H4 (cell line): Measurements from ENCODE around the gene GDPD2. TPM values are rescaled to one million over a fixed set of nuclear protein-coding genes. Genes with fewer than 3 reads are reported as not detected.
"Not testable (repeated sequence)": the region's sequence is repeated elsewhere in the genome, so short reads cannot be mapped to it uniquely, and the experiment has no call there.

ENCODE experiments used
- DNase-seq: peaks from one replicate; pipeline ENCODE4 v3.0.0-alpha.2; 2015; ENCODE audit warnings: low spot score
- total RNA-seq: library from RNA; depleted of rRNA; stranded (reverse); fragments of >200 nt; shearing (Covaris generic); gene quantifications from 2 replicates; pipeline ENCODE4 v1.2.3, GENCODE V29; 2014; rRNA removed

GDPD2 gene, protein sequence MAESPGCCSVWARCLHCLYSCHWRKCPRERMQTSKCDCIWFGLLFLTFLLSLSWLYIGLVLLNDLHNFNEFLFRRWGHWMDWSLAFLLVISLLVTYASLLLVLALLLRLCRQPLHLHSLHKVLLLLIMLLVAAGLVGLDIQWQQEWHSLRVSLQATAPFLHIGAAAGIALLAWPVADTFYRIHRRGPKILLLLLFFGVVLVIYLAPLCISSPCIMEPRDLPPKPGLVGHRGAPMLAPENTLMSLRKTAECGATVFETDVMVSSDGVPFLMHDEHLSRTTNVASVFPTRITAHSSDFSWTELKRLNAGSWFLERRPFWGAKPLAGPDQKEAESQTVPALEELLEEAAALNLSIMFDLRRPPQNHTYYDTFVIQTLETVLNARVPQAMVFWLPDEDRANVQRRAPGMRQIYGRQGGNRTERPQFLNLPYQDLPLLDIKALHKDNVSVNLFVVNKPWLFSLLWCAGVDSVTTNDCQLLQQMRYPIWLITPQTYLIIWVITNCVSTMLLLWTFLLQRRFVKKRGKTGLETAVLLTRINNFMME
- total RNA-seq = not detected in 2 replicates

DNA sequence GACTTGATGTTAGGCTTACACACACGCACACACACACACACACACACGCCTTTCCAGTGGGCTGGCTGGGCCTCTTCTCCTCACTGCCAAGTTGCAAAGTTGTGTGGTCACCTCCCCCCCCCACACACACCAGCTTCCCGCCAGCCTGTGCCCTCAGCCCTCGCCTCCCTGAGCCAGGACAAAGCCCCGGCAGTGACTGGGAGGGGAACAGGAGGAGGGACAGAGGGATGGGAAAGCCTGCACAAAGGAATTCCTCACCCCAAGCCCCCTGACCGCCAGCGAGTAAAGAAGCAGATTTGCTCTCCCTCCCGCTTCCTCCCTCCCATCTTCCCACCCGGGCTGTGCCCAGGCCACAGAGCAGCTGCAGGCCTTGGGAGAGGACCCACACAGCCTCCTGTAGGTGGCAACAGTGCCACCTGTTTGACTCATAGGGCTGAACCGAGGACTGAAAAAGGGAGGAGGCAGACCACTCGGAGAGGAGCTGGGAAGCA lies at the start of gene GDPD2:
TSS of gene GDPD2 (plus strand) at position 464 of the 491 bp plus-strand sequence. CDS start 1,671 bp downstream, outside the sequence.
- peak; percentile 25 for DNase-seq

DNA sequence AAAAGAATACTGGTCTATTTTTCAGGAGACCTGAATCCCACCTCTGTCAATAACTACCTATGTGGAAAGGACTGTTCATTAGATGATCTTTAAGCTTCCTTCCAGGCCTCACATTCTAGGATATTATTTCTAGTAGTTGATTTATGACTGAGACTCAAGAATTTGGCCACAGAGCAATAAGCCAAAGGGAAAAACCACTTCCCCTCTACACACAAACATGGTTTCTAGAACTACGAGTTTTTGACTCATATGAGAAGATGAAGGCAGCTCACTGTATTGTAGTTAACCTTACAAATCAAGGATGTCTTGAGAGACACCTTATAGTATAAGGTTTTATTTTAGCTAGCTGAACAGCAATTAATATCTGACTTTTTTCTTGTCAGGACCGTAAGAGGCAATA lies 36.9 kb upstream of the GDPD2 start:
- DNase-seq = no peak

DNA sequence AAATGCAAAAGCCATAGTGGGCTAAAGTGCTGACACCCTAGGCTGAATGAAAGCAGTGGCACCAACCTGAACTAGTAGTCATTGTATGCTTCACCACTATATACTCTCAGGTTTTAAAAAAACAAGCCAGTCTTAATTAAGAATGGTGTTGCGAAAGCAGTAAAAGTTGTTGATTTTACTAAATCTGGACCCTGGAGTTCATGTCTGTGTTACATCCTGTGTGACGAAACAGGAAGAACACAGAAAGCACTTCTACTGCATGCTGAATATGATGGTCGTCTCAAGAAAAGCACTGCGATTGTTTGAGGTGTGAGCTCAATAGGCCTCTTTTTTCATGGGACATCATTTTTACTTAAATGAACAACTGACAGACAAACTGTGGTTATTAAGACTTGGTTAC lies 24.2 kb upstream of the GDPD2 start:
- DNase-seq = no peak

DNA sequence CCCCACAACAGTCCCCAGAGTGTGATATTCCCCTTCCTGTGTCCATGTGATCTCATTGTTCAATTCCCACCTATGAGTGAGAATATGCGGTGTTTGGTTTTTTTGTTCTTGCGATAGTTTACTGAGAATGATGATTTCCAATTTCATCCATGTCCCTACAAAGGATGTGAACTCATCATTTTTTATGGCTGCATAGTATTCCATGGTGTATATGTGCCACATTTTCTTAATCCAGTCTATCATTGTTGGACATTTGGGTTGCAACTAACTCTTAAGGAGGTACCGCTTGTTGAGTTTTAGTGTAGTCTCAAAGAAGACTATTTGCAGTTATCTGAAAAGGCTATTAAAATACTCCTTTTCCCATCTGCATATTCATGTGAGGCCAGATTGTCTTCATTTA lies 22.9 kb upstream of the GDPD2 start:
- not testable (repeated sequence) for DNase-seq

DNA sequence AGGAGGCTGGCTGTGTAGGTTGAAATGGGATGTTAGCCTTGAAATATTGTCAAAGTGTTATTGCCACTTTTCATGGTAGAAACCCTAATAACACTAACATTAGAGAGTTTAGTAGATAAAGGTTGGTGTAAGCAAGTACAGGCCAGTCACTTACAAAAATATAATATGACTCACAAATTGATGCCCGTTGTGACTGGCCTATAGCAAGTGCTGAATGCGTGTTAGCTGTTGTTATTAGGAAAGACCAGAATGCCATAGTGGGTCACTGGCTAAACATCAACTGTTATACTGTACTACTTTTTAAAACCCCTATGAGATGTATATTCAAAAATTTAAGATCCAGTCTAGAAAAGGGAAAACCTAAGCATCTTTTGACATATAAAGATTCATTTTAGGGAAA lies 20.4 kb upstream of the GDPD2 start:
- no peak for DNase-seq

DNA sequence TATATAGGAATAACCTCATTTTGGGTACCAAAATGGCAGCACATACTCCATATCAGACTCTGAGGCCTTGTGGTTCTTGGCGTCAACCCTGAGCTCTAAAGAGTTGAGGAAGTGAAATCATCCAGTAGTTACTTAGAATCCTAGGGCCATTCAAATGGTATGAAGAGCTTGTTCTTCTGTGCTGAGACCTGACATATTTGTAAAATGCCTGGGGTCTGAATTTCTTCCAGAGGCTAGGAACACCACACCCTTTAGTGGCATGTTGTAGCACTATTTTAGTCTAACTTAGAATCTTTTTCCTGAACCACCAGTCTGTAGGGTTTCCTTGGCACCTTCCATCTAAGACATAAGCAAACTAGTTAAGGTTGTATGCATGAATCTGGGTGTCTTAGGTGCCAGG lies 18.1 kb upstream of the GDPD2 start:
- DNase-seq = no peak

DNA sequence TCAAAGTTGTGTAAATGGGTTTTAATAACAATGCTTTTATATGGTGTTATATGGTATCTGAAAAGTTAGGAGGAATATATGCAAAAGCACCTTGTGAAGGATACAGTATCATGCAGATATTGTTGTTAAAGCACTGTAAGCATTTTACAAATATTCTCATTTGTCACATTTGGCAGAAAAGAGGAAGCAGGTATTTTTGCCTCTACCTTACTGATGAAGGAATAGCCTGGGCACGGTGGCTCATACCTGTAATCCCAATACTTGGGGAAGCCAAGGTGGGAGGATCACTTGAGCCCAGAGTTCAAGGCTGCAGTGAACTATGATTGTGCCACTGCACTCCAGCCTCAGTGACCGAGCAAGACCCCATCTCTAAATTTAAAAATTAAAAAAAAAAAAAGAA lies 12.2 kb upstream of the GDPD2 start:
- no peak for DNase-seq

DNA sequence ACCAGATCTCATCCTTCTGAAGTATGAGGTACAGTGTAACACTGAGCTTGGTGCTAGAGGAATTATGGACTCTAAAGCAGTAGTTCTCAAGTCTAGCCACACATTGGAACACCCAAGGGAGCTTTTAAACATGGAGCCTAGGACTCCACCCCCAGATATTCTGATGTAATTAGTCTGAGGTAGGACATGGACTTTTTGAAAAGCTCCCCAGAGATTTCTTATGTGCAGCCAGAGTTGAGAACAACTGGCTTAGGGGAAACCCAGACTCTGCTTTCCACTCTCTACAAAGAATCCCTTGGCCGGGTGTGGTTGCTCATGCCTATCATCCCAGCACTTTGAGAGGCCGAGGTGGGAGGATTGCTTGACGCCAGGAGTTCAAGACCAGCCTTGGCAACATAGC lies 11.6 kb upstream of the GDPD2 start:
- no peak for DNase-seq

DNA sequence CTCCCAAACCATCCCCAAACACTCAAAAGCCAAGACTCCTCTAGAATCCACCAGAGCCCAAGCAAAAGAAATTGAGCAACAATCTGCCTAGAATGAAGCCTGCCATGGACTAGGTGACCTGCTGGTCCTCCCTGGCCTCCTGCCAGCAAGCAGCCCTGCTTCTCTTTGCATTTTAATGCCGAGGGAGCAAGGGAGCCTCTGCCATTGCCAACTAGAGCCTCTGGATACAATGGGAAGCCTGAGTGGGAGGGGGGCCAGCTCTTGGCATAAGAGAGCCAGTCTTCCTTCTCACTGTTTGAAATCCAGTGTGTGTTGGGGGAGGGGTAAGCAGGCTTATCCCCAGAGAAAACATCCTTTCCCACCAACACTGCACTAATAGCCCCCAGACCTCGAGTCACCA lies 1.5 kb upstream of the GDPD2 start:
- DNase-seq = no peak

DNA sequence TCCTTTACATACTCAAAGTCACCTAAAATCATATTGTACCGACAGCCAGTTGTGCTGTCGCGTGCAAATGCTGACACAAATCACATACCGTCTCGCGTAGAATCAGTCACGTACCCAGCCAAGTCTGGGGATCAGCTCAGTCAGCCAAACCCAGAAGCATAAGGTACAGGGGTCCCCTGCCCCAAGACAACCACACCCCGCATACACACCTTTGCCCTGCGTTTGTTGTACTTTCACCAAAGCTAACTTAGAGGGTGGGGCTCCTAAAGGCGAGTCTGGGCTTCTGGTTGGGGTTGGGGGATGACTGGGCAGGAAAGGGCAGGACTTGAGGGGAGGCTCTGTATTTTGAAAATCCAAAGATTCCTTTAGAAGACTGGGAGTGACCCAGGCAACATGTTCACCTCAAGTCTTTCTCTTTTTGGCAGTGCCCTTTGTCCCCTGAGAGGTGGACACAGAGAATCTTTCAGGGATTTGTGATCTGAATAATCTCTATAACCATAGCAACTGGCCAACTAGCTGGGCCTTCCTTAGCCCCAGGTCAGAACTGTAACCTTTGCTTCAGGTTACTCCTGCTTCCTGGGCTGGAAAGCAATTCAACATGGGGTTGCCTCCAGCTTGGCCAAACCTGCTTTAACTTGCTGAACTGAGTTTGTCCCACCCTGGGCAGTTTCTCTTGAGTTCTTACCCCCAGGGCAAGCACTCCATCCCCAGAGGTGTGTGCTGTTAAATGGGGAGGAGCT lies 992 bp downstream of the GDPD2 start:
- DNase-seq = no peak

DNA sequence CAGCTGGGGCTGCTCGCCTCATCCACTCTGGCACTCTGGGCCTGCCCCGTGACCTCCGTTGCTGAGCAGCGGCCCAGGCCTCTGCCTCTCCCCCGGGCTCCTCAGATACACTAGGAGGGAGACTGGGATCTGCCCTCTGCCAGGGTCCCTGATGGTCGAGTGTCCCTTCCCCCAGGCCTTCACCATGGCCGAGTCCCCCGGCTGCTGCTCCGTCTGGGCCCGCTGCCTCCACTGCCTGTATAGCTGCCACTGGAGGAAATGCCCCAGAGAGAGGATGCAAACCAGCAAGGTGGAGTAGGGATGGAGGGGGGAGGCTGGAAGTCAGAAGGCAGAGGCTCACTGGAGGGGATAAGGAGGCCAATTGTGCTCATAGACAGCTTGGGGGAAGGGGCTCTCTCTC lies 1.7 kb downstream of the GDPD2 start:
- no peak for DNase-seq

DNA sequence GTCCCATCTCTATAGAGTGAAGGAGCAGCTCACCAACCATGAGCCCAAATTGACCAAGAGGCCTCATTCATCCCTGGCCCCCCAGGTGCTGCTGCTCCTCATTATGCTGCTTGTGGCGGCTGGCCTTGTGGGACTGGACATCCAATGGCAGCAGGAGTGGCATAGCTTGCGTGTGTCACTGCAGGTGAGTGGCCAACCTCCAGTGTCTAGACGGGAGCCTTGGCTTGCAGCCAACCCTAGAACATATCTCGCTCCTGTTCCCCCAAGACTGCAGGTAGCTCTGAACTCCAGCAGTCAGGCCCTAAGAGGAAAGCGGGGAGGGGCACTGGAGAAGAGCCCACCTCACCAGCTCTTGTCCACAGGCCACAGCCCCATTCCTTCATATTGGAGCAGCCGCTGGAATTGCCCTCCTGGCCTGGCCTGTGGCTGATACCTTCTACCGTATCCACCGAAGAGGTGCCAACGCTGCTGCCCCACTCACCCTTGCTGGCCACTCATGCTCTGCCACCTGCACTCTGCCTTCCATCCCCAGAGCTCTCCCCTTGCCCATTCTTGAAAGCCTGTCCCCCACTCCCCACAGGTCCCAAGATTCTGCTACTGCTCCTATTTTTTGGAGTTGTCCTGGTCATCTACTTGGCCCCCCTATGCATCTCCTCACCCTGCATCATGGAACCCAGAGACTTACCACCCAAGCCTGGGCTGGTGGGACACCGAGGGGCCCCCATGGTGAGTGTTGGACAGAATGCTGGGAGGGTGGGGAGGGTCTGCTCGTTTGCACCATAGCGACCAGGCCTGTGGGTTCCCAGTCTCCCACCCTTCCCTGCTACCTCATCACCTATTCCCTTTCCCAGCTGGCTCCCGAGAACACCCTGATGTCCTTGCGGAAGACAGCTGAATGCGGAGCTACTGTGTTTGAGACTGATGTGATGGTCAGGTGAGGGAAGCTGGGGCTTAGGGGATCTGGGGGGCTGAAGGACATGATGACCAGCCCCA lies 3.5 kb downstream of the GDPD2 start:
- DNase-seq = no peak

DNA sequence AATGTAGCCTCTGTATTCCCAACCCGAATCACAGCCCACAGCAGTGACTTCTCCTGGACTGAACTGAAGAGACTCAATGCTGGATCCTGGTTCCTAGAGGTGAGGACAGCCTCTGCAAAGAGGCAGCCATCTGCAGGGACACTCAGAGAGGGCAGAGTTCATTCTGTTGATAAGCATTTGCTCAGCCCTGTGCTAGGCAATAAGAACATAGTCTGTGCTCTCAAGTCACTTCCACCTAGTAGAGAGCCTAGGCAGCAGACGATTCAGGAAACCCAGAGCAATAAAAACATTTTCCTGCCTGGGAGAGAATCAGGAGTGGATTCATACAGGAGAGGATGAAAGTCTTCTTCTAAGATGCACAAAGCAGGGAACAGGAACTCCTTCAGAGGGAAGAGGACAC lies 4.3 kb downstream of the GDPD2 start:
- DNase-seq = no peak

DNA sequence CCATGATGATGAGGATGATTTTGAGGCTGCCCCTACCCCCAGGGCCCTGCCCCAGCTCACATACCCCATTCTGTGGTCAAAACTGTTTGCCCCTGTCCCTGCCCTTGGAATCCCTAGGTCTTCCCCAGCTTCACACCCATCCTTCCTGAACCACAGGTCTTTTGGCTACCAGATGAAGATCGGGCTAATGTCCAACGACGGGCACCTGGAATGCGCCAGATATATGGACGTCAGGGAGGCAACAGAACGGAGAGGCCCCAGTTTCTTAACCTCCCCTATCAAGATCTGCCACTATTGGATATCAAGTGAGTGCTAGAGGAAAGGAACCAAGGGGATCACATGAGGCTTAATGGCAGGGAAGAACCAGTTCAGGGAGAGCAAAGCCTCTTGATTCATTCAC lies 6.6 kb downstream of the GDPD2 start:
- DNase-seq = no peak

DNA sequence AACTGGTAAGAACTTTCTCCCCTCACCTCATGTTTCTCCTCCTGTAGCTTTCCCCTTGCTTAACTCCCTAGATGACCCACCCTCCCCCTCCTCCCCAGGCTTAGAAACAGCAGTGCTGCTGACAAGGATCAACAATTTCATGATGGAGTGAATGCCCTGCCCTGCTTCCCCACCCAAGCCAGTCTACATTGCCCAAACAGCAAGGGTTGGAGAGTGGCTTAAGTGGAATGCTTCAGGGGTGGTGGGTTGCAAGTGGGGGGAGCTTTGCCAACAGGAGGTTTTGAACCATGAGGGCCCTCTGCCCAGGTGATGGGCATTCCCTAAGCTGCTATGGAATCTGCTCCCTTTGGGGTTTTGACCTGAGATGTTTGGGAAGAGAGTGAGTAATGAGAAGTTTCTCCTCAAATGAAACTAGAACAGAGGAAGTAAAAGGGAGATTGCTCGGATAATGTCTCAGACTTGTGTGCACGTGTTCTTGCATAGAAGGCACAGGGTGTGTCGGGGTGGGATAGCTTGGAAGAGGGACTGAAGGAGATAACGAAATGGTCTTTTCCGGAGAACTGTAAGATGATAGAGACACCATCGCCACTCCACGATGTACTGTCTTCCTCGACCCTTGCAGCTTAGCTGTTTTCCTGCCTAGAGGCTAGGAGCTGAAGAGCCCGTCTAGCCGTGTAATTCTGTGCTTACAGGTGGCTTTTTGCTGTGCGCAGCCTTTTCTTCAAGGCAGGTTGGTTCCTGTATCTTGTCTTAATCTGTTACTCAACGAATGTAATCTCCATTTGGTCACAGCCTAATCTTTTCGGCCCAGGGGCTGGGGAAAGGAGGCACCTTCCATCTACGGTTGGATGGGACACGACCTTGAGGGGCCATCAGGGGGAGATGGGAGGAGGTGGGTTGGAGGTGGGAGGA lies 10.1 kb downstream of the GDPD2 start:
- DNase-seq = no peak

DNA sequence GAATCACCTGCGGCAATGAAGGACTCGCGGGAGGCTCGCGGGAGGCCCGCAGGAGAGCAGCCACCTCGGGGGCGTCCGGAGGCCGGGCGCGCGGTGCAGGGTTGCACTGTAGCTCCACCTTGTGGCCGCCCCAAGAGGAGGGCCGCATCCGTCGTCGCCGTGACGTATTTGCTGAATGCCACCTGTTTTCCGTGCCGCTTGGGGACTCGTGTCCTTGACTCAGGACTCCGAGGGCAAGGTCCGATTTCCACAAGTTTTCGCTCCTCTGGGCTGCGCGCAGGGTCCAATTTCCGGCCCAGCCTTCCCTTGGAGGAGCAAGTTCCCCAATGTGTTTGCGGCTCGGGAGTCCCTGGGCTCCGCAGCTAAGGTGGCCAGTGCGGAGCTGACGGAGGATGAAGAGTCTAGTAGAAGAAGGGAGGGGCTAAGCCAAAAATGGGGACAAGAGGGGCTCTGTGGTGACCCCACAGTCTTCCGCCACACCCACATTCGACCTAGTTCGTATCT lies 10.8 kb downstream of the GDPD2 start:
- peak; percentile 65 for DNase-seq

DNA sequence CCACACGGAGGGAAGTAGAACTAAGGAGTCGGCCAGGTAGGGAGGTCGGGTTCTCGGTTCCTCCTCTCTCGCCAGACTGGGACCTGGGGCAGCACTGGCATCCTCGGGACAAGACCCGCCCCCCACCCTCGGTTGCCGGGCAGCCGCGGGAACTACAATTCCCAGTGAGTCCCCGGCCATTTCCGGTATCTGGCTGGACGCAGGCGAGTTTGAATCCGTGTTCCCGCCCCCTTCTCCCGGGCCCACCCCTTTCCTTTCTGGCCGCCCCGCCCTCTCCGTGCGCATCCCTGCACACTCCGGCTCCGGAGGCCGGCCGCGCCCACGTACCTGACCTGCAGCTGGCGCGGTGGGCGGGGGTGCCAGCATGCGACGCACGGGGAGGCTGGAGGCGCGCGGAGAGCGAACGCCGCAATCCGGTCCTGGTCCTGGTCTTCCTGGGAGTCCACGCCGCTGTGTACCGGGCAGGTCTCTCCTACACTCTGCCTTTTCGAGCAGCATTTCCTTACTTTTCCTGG lies 11.3 kb downstream of the GDPD2 start:
- DNase-seq = peak; percentile 77

DNA sequence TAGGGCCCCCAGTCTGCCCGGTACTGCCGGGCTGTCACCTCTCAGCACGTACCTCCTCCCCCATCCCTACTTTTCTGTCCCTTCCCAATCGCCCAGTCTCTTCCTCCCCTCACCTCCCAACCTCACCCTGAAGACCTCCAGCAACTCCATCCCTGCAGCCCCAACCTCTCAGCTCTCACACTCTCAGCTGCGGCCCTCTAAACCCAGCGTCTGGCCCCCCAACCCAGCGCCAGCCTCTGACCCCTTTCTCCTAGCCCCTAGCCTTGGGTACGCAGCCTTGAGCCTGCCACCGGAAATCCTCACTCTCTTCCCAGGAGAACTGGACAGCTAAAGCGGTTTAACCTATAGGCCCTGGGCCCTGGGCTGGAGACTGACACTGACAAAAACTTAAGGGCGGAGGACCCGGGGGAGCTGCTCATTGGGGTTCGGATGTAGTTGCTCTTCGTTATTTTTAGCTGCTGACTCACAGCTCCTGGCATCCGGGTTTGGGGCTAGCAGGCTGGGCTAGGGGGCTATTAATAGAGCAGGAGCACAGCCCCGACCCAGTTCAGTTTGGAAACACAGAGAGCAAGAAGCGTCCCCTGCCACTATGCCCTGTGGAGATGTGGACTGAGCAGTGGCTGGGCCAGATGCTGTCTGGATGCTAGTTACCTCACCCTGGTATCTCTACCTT lies 11.9 kb downstream of the GDPD2 start:
- no peak for DNase-seq

DNA sequence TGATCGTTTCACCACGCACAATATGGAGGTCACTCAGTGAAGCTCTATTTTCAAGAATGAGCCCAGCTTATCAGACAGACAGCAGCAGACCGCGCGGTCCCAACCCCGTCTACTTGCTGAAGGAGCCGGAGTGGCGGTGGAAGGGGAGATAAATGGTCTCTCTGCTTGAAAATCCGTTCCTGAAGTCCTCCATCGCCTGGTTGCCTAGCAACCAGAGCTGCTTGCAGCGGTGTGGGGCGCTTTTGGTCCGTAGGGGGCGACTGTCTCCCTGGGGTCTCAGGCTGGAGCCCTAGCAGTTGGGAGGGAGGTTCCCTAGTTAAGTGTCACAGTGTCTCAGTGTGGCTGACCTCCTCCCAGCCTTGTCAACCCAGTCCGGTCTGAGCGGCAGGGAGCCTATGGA lies 13.2 kb downstream of the GDPD2 start:
- no peak for DNase-seq
